GM19240 (cell line): Measurements from ENCODE around the gene SCN8A.
"Not testable (repeated sequence)": the region's sequence is repeated elsewhere in the genome, so short reads cannot be mapped to it uniquely, and the experiment has no call there.

Experiments
- DNase-seq: peaks from one replicate; pipeline ENCODE4 v3.0.0; 2011; ENCODE audit warnings: low spot score; ENCODE audit not compliant: insufficient read length

SCN8A gene

DNA sequence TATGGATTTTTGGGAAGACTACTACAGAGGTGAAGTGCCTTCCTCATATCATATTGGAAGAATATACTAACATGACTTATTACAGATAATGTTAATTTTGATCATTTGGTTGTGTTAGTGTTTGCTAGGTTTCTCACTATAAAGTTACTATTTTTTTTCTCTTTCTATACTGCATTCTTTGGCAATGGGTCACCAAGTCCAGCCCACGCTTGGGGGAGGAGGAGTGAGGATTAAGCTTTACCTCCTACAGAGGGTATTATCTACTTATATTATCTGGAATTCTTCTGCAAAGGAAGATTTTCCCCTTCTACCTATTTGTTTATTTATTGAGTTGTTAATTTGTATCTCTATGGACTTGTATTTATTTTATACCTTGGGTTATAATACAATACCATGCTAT is 31.5 kb downstream of the SCN8A start:
- DNase-seq = no peak

DNA sequence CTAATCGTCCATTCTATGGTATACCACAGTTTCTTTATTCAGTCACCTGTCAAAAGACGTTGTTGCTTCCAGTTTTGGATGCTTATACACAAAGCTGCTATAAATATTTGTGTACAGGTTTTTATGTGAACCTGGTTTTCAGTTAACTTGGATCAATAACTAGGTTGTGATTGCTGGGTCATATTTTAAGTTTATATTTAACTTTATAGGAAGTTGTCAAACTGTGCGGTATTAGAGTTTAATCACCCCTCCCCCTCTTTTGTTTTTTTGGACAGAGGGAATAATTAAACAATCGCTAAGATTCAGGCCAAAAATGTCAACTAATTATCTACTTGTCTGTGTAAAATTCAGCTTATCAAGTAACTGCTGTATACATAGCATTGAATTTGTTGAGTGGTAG is 34.3 kb downstream of the SCN8A start:
- DNase-seq = no peak

DNA sequence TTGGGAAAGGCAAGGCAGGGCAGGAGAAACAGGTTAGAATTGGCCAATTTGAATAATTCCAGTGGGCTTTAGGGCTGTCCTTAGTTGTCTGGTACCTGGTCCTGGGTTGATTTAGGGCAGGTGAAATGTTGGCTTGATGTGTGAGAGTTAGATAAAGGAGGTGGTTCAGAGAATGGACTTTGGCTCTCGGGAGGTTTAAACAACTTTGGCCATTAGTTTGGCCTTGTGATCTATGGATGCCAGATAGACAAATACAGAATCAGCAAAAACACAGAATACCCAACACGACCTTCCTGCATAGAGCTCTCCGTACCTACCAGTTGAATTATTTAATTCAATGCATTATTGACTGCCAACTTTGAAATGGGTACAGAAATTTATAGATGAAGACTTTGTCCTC is 35.1 kb downstream of the SCN8A start:
- DNase-seq = no peak

DNA sequence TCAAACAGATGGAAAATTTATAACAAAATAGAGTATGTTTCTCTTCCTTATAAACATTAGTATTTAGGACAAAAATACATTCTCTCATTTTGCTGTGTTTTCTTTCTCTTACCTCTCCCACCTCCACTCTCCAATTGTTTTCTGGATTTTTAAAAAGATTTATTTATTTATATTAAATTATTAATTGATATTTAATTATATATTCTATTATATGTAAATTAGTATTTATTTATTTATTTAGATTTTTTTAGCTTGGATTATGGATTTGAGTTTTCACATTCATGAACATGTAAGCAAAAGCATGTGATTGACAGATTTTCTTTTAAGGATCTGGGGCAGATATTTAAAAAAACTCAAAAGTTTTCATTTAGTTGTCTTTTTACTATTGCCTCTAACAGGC is 35.6 kb downstream of the SCN8A start:
- no peak for DNase-seq

DNA sequence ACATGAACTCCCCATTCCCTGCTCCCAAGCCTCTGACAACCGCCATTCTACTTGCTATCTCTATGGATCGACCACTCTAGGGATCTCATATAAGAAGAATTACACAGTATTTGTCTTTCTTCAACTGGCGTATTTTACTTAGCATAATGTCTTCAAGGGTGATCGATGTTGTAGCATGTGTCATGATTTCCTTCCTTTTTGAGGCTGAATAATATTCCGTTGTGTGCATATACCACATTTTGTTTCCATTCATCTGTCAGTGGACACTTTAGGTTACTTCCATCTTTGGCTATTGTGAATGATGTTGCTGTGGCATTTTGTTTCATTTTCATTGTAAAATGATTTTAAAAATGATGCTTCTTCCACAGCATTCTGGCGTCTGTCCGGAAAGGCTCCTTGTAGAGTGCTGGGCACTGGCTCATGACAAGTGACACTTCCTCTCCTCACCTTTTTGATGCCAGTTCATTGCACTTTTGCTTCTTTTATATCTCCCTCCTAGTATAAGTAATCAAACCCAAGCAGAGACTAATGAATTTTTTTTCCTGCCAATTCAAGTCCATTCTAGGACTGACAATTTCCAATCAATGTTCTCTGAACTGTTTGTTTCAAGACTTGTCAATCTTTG is 39.3 kb downstream of the SCN8A start:
- DNase-seq = no peak

DNA sequence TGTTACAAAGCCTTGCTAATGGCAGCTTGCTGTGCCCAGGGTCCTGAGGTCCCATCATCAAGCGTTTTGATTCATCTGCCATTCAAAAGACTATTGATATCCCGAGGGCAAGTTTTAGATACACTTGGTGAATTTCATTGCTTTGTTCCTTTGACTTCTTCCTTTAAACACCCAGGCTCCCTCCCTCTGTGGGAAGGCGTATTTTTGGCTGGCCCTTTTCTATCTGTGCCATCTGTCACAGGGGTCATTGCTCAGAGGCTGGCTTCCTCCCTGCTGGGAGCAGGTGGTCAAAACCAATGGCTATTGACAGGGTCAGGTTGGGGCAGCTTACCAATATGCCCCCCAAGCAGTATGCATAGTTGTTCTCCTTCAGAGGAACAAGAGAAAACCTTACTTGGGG is 40.0 kb downstream of the SCN8A start:
- no peak for DNase-seq

DNA sequence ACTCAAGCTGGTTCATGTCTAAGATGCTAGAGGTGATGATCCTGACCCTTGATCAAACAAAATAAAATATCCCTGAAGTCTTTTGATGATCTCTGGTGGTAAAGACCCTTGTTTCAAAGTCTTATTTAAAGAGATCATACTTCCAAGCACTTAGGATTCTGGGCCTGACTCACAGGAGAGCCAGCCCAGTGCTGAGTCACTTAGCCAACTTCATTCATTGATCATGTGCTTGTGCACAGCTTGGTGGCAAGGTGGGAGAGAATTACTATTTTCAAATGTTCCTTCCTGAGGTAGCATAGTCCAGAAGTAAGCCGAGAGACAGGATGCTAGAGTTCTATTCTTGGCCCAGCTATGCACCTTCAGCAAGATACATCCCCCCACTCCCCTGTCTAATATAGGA is 40.6 kb downstream of the SCN8A start:
- no peak for DNase-seq

DNA sequence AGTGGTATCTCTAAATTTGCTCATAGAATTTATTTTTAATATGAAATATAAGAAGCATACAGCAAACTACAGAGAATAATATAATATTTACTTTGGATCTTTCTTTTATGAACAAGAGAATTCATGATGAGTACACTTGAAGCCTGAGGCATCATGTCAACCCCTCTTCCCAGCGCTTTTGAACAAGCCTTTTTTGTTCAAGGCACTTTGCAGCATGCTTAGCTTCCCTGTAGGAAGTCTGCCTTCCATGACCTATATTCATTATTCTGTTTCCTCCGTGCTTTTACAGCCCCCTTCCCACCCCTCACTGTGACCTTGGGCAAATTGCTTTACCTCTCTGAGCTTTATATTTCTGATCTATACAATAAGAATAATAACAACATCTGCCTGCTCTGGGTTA is 41.6 kb downstream of the SCN8A start:
- no peak for DNase-seq

DNA sequence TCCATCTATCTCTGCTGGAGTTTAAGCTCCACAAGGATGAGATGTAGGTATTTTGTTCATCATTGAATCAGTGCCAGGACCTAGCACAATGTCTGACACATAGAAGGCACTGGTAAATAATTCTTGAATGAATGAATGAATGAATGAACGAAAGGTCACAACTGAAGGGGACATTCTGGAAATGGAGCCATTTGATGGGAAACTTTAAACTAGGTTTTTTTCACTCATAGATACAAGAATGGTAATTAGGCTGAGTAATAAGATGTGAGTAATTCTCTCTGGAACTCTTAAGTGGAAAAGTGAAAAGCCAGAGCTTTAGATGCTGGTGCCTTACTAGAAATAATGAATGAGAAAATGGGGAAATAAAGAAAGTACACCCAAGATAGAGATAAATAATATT is 44.3 kb downstream of the SCN8A start:
- no peak for DNase-seq

DNA sequence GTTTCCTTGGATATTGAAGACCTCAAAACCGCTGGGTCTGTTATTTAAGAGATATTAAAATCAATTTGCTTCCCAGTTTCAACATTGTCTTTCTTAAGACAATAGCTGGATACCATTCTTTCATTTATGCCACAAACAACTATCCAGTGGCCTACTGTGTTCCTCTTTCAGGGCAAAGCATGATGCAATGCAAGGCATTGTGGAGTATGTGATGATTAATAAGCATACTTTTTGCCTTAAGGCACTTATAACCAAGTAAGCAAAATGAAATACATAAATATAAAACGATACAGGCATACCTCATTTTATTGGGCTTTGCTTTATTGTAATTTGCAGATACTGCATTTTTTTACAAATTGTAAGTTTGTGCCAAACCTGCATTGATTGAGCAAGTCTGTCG is 45.5 kb downstream of the SCN8A start:
- no peak for DNase-seq

DNA sequence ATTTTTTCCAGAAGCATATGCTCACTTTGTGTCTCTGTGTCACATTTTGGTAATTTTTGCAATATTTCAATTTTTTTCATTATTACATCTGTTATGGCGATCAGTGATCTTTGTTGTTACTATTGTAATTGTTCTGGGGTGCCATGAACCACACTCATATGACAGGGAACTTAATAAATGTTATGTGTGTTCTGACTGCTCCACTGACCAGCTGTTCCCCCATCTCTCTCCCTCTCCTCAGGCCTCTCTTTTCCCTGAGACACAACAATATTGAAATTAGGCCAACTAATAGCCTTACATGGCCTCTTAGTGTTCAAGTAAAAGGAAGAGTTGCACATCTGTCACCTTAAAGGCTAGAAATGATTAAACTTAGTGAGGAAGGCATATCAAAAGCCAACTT is 46.0 kb downstream of the SCN8A start:
- DNase-seq = no peak

DNA sequence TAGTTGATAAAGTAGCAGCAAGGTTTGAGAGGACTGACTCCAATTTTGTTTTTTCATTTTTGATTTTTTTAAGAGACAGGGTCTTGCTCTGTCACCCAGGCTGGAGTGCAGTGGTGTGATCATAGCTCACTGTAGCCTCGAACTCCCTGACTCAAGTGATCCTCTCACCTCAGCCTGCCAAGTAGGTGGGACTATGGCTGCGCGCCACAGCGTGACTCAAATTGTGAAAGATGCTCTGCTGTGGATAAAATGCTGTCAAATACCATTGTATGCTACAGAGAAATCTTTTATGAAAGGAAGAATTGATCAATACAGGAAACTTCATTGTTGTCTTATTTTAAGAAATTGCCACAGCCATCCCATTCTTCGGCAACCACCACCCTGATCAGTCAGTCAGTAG is 48.3 kb downstream of the SCN8A start:
- no peak for DNase-seq

DNA sequence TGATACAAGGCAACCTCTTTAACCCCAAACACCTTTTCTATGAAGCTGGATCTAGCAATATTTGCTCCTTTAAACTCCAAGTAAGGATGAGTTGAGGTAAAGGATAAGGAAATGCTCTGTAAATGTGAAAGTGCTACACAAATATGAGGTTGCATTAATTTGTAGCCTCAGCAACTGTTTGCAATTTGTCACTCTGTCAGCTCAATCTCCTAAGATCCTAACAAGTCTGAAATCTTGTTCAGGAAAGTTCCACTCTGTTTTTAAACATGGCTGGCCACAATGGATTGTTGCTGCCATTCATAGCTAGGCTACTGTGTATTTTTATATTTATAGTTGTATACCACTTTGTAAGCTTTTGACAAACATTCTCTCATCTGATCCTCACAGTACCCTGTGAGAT is 51.3 kb downstream of the SCN8A start:
- no peak for DNase-seq

DNA sequence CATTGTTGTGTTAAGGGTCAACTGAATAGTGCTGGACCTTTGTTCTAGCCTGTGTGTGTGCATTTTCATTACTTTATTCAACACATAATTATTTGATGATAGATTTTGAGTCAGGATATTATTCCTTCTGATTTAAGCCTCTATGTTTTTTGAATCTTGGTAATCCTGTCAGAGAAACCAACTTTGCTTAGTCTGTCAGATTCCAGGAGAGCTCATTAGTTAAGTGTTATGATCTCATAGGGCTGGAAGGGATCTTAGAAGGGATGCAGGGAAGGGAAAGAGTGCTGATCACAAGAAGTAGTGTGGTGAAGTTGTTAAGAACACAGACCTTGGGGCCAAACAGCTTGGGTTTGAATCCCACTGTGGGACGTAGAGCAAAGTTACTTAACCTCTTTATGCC is 52.9 kb downstream of the SCN8A start:
- no peak for DNase-seq

DNA sequence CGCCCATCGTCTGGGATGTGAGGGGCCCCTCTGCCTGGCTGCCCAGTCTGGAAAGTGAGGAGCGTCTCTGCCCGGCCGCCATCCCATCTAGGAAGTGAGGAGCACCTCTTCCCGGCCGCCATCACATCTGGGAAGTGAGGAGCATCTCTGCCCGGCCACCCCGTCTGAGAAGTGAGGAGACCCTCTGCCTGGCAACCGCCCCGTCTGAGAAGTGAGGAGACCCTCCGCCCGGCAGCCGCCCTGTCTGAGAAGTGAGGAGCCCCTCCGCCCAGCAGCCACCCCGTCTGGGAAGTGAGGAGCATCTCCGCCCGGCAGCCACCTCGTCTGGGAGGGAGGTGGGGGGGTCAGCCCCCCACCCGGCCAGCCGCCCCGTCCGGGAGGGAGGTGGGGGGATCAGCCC is 53.7 kb downstream of the SCN8A start:
- DNase-seq = not testable (repeated sequence)

DNA sequence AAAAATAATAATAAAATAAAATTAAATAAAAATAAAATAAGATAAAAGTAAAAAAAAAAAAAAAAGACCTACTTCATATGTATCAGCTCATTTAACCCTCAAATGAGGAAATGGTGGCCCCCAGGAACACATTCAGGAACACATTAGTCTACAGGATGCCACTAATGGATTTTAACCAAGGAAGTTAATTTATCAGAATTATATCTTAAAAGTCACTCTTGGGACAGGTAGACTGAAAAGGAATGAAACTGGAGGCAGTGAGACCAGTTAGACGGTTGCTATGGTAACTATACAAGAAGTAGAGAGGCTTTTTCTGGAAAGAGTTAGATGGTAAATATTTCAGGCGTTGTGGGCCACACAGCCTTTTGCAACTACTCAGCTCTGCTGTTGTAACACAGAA is 54.9 kb downstream of the SCN8A start:
- no peak for DNase-seq

DNA sequence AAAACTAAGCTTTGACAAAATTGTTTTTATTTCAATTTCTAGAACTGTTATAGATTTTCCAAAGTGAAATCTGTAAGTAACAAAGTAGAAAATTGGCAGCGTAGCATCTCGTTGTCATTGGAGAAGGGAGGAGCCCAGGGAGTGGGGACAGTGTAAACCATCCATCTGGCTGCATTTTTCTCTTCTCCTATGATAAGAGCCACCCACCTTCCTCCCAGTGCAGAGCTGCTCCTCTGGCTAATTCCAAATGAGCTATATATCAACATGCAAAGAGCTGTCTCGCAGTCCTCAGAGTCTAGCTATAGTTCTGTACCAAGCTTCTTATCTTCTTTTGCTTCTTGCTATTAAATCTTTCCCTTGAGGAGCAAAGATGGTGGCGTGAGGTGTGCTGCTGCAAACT is 56.6 kb downstream of the SCN8A start:
- DNase-seq = no peak

DNA sequence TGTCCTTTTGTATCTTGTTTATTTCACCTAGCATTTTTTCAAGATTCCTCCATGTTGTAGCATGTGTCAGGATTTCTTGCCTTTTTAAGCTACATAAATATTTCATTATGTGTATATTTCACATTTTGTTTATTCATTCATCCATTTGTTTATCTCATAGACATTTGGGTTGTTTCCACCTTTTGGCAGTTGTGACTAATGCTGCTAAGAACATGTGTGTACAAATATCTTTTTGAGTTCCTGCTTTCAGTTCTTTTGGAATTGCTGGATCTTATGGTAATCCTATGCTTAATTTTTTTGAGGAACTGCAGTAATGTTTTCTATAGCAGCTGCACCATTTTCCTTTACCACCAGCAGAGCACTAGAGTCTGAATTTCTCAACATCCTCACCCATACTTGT is 62.4 kb downstream of the SCN8A start:
- DNase-seq = no peak

DNA sequence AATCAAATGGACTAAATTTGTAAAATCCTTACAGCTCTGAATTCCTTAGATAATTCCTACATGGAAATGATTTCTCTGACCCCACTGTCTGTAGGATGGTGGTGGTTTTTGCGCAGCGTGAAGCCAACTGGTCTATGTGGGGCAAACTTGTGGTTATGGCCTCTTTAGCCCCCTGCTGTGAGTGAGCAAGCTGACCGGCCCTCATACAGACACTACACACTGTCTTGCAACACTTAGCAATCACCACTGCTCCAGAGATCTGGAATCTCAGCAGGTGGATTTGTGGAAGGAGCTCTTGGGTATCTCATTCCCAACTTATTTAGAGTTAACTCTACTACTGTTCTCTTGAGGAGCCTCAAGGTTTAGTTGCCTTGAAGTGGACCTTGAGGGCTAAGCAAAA is 70.2 kb downstream of the SCN8A start:
- DNase-seq = no peak

DNA sequence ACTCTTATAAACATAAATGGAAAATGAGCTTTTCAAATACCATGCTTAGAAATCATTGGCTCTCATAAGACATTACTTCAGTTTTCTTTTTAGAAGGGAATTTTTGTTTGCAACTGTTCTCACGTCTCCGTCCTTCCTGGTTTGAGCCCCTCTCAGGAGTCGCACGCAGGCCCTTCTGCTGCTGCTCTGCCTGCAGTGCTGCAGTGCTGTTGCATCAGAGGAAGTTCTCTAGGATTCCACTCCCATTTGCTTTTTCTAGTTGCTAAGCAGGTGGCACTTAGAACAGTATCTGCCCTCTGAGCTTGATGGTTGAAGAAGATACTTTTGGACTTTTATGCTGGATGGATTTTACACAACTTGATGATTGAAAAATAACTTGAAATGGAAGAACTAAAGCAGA is 70.8 kb downstream of the SCN8A start:
- DNase-seq = no peak

DNA sequence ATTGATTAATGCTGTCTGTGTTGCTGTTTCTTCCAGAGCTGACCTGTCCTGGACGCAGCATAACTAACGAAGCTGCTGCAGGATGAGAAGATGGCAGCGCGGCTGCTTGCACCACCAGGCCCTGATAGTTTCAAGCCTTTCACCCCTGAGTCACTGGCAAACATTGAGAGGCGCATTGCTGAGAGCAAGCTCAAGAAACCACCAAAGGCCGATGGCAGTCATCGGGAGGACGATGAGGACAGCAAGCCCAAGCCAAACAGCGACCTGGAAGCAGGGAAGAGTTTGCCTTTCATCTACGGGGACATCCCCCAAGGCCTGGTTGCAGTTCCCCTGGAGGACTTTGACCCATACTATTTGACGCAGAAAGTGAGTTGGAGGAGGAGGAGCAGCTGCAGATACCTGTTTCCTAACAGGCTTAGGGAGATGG is 71.7 kb downstream of the SCN8A start:
- DNase-seq = no peak

DNA sequence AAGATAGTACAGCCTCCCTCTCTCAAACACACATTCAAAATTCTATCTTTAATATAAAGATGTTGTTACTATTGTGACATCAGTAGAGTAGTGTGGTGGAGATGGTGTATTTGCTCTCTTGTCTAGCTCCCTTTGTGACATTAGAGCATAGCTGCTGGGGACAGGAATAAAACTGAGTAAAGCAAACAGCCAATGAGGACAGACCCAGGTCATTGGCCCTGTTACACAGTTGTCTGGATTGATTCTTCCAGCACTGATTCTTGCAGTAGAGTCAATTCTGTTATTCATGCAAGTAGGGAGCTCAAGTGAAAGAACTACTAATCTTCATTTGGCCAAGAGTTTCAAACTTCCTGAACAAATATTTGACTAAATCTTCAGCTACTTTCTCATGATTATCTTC is 72.4 kb downstream of the SCN8A start:
- no peak for DNase-seq

DNA sequence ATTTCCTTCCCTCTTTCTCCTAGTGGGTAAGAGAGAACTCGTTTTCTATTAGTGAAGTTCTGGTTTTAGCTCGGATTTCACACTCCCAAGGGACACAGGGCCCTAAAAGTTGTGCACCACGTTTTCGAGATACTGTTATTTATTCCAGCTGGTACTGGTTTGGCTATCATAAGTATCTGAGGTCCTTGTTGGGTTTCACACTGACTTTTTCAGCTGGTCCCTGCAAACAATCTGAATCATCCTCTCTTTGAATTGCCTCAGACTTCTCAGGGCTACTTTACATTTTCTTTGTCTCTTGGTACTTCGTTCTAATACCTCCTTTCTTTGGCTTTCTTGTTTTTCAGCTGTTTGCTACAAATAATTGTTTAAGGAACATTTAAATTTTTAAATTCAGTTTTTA is 75.7 kb downstream of the SCN8A start:
- no peak for DNase-seq

DNA sequence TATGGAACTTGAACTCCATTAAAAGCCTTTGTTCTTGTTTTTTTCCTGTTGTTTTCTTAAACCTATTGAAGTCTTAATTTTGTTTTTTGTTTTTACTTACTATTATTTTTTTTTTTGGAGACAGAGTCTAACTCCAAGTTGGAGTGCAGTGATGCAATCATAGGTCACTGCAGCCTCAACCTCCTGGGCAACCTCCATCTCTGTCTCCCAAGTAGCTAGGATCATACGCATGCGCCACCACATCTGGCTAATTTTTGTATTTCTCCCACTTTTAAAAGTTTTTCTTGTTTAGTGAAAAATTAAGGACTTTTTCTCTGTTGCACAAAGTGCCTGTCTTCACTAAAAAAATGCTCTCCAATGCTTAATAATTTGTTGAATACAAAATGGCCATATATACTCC is 76.2 kb downstream of the SCN8A start:
- no peak for DNase-seq
